Measurements from ENCODE around the gene CTCF.

The CTCF gene

DNA sequence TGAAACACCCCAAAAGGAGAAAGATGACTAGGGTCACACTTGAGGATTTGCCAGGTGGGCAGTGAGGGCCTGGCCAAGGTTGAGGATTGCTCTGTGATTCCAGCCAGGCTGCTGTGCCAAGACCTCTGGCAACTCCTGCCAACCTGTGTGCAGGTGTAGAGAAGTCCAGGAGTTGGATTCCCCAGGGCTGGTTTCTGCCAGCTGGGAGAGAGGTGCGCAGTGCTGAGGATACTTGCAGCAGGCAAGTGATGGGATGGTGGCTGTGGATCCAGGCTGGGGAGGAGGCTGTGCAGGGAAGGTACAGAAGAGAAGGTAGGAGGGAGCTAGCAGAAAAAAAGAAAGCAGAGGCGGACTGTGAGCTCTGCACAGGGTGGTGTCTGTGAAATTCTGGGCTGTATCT is 27.1 kb upstream of the CTCF start:
- DNase-seq: no peak

DNA sequence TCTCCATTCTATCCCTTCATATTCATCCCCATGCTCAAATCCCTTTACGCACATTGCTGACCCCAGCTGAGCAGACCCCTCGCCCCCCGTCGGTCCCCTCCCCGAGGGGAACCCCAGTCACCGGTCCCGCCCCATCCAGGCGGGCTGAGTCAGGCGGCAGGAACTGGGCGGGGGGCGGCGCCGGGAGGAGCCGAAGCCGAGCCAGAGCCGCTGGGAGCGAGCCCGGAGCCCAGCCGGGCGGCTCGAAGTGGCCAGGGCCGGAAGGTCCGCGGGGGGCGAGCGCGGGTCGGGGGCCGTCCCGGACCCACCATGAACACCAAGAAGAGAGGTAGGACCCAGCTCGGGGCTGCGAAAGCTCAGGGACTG is 25.1 kb upstream of the CTCF start:
- peak; percentile 67 for DNase-seq

DNA sequence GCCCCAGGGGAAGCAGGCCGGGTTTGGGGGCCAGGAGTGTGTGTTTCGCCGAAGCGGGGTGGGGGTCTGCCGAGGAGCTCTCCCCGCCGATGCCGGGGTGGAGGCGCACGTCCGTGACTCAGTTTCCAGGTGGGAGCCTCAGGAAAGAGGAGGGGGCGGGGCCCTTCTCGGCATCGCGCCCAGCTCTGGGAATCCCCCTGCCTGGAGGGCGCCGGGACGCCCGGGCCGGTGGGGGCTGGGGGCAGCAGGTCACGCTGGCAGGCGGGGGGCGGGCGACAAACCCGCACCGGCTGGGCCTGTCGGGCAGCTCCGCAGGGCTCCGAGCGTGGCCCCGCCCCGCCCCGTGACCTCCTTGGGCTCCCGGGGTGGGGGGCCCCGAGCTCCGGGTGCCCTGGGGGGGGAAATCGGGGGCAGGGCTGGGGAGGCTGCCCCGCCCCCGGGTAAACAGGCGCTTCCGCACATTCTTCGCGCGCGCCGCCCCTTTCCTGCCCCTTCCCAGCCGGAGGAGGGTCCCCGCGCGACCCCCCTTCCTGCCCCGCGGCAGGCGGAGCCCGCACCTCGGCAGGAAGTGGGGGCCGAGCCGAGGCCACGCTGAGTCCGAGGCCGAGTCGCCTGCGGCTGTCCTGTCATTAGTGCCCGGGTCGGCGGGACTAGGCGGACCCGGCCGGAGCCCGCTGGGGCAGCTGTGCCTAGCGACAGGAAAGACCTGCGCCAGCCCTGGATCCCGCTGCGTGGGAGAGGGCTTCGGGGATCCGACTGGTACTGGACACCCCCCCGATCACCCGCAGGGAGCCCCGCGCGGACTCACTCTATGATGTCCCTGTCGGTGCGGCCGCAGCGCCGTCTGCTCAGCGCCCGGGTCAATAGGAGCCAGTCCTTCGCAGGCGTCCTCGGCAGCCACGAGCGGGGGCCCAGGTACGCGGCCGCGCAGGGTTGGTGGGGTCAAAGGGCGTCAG is 24.4 kb upstream of the CTCF start:
- peak; percentile 75 for DNase-seq

DNA sequence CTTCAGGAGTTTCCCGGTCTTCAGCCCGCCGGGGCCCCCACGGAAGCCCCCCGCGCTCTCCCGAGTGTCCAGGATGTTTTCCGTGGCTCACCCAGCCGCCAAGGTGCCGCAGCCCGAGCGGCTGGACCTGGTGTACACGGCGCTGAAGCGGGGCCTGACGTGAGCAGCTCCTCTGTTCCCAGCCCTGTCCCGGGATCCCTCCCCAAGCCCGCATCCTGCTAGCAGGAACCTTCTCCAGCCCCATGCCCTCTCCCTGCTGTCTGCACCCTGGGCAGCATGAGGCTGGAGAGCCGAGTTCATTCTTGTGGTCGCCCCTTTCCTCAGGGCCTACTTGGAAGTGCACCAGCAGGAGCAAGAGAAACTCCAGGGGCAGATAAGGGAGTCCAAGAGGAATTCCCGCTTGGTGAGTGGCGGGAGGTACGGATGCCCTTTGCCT is 23.6 kb upstream of the CTCF start:
- DNase-seq: peak; percentile 18

DNA sequence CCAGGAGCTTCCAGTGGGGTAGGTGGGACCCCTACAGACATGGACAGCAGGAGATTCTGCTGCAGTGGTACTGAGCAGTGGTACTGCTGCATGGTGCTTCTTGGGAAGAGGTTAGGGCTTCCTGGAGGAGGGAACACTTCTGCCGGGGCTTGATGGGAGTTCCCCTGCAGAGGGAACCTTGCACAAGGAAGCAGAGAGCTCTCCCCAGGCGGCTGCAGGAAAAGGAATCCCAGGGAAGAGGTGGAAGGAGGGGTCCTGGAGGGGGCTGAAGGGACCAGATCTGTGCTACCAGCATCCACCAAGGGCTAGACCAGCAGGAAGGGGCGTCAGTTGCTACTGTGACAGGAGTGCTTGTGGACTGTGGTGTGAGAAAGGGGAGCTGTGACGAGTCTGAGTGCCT is 23.1 kb upstream of the CTCF start:
- no peak for DNase-seq

DNA sequence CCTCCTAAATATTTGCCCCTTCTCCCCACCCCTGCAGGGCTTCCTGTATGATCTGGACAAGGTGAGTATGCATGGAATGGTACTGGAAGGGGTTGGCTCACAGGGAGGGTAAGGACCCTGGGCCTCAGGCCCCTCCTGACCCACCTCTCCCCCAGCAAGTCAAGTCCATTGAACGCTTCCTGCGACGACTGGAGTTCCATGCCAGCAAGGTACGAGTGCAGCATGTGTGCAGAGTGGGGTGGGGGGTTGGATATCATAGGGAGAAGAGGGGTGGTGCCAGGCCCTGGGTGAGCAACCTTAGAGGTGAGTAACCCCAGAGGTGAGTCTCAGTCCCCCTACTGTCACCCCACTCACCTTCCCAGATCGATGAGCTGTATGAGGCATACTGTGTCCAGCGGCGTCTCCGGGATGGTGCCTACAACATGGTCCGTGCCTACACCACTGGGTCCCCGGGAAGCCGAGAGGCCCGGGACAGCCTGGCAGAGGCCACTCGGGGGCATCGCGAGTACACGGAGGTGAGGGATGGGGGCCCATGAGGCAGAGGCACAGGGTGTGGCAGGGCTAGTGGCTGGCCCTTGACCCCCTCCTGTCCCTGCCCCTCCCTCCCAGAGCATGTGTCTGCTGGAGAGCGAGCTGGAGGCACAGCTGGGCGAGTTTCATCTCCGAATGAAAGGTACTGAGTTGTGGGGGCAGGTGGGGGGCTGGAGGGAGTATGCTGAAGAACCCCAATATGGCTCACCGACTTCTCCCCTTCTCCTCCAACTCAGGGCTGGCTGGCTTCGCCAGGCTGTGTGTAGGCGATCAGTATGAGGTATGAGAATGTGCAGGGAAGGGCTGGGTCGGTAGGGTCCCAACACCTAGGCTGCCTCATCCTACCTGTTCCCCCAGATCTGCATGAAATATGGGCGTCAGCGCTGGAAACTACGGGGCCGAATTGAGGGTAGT is 22.4 kb upstream of the CTCF start:
- DNase-seq: no peak

DNA sequence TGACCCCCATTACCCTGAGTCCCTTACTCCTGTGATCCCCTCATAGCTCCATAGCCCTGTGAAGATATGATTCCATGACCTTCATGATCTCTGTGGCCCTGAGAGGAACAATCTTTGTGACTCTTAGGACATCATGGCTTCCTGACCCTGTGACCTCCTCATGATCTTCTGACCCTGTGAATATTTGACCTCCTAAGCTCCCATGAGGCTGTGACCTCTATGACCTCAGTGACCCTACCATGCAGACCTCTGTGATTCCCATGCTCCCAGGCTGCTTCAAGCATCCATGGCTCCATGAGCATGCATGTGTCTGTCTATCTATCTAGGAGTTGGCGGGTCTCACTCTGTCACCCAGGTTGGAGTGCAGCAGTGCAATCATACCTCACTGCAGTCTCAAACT is 21.6 kb upstream of the CTCF start:
- no peak for DNase-seq

DNA sequence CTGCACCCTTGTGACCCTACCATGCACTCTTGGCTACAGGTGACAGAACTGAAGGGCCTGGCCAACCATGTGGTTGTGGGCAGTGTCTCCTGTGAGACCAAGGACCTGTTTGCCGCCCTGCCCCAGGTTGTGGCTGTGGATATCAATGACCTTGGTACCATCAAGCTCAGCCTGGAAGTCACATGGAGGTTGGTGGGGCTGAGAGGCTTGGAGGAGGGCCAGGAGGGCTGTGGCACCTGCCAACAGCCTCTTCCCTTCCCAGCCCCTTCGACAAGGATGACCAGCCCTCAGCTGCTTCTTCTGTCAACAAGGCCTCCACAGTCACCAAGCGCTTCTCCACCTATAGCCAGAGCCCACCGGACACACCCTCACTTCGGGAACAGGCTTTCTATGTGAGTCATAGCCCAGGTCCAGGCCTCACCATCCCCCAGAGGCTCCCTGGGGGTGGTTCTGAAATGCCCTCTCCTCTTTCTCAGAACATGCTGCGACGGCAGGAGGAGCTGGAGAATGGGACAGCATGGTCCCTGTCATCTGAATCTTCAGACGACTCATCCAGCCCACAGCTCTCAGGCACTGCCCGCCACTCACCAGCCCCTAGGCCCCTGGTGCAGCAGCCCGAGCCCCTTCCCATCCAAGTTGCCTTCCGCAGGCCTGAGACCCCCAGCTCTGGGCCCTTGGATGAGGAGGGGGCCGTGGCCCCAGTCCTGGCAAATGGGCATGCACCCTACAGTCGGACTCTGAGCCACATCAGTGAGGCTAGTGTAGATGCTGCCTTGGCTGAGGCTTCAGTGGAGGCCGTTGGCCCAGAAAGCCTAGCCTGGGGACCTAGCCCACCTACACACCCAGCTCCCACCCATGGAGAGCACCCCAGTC is 20.7 kb upstream of the CTCF start:
- DNase-seq: no peak

DNA sequence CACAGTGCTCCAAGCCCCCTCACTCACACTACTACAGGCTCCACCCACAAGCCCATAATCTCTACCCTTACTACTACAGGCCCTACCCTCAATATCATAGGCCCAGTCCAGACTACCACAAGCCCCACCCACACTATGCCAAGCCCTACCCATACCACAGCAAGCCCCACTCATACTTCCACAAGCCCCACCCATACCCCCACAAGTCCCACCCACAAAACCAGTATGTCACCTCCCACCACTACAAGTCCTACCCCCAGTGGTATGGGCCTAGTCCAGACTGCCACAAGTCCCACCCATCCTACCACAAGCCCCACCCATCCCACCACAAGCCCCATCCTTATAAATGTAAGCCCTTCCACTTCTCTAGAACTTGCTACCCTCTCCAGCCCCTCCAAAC is 19.9 kb upstream of the CTCF start:
- DNase-seq: no peak

DNA sequence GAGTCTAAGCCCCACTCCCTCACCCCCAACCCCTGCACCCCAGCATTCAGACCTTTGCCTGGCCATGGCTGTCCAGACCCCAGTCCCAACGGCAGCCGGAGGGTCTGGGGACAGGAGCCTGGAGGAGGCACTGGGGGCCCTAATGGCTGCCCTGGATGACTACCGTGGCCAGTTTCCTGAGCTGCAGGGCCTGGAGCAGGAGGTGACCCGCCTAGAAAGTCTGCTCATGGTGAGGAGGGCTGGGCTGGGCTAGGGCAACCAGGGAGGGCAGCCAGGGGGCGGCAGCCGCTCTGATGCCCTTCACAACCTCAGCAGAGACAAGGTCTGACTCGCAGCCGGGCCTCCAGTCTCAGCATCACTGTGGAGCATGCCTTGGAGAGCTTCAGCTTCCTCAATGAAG is 19.3 kb upstream of the CTCF start:
- no peak for DNase-seq

DNA sequence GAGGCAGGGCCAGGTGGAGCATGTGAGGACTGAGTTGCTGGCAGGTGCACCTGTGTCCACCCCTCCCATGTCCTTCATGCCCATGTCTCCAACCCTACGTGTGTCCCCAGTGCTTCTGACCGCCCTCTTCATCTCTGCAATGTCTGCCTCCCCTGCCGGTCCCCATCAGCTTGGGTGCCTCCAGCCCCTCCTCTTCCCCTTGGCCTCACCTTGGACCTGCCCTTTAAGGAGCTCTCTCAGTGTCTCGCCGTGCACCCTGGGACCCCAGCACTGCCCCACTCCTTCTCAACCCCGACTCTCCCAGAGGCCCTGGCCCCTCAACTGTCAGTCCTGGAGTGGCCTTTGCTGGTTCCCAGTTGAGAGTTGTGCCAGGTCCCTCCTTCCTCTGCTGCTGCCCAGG is 18.7 kb upstream of the CTCF start:
- no peak for DNase-seq

DNA sequence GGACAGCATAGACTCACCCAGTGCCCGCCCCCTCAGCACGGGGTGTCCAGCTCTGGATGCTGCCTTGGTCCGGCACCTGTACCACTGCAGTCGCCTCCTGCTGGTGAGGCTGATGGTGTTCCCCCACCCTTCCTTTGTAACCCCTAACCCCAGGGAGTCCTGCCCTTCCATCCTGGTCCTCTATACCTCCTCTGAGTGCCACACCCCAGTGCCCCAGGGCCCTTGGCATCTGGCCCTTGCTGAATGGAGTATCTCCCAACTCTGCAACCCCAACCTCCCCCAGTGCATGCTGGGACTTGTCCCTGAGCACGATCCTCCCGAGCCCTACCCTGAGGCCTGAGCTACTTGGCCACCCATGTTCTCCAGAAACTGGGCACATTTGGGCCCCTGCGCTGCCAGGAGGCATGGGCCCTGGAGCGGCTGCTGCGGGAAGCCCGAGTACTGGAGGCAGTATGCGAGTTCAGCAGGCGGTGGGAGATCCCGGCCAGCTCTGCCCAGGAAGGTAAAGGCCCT is 17.9 kb upstream of the CTCF start:
- DNase-seq: no peak

DNA sequence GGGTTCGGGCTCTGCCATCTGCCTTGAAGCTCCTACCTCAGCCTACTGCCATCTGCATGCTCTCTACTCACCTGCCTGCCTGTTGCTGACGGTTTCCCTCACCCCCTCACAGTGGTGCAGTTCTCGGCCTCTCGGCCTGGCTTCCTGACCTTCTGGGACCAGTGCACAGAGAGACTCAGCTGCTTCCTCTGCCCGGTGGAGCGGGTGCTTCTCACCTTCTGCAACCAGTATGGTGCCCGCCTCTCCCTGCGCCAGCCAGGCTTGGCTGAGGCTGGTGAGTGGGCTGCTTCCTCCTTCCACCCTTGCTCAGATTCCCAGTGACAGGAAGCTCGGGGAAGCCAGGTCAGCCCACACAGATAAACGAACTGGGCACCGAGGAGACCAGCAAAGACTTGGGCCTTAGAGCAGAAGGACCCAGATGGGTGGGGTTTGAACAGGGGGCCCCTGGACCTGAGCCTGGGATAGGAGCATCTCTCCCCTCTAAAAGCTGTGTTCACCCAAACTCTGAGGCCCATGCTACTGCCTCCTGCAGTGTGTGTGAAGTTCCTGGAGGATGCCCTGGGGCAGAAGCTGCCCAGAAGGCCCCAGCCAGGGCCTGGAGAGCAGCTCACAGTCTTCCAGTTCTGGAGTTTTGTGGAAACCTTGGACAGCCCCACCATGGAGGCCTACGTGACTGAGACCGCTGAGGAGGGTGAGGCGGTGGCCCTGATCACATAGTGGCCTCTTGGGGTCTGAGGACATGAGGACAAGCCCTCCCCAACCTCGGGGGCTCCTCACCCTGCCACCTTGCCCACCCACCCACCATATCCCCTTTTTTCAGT is 17.3 kb upstream of the CTCF start:
- no peak for DNase-seq

DNA sequence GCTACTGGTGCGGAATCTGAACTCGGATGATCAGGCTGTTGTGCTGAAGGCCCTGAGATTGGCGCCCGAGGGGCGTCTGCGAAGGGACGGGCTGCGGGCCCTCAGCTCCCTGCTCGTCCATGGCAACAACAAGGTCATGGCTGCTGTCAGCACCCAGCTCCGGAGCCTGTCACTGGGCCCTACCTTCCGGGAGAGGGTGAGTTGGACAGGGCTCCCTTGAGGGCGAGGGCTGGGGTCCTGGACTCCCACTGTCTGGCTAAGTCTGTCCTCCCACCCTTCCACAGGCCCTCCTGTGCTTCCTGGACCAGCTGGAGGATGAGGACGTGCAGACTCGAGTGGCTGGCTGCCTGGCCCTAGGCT is 16.7 kb upstream of the CTCF start:
- no peak for DNase-seq

DNA sequence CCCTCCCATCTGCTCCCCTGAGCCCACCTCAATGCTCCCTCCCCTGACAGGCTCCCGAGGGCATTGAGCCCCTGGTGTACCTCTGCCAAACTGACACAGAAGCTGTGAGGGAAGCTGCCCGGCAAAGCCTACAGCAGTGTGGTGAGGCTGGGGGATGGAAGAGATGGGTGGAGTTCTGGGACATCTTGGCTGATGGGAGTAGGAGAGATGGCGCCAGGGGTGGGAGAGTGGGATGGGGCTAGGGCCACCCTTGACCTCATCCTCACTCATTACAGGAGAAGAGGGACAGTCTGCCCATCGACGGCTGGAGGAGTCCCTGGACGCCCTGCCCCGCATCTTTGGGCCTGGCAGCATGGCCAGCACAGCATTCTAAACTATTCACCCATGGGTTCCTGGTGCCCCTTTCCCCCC is 16.2 kb upstream of the CTCF start:
- no peak for DNase-seq

DNA sequence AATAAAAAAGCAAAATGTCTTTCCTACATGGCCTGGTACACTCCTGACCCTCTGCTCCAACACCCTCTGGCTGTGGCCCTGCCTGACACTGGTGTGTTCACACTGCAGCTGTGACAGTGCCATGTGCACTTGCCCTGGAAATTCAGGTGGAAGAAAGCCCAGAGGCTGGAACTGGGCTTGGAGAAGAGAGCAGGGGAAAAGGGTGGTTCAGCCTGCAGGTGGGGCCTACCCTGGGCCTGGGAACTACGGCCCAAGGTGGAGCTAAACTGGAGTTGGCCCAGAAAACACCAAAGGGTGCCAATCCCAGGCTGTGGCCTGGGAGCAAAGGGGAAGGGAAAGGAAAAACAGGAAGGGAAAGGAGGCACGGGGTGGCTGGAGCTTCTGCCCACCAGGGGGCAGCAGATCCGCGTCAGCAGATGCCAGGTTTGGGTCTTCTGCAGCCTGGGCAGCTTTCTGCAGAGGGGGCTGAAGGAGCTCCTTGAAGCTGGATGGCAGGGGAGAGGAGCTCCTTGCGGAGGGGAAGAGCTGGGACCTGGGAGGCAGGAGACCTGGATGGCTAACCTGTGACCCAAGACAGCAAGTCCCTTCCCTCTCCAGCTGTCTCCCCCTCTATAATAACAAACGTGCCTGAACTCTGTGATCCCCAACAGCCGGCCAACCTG is 15.4 kb upstream of the CTCF start:
- peak; percentile 83 for DNase-seq

DNA sequence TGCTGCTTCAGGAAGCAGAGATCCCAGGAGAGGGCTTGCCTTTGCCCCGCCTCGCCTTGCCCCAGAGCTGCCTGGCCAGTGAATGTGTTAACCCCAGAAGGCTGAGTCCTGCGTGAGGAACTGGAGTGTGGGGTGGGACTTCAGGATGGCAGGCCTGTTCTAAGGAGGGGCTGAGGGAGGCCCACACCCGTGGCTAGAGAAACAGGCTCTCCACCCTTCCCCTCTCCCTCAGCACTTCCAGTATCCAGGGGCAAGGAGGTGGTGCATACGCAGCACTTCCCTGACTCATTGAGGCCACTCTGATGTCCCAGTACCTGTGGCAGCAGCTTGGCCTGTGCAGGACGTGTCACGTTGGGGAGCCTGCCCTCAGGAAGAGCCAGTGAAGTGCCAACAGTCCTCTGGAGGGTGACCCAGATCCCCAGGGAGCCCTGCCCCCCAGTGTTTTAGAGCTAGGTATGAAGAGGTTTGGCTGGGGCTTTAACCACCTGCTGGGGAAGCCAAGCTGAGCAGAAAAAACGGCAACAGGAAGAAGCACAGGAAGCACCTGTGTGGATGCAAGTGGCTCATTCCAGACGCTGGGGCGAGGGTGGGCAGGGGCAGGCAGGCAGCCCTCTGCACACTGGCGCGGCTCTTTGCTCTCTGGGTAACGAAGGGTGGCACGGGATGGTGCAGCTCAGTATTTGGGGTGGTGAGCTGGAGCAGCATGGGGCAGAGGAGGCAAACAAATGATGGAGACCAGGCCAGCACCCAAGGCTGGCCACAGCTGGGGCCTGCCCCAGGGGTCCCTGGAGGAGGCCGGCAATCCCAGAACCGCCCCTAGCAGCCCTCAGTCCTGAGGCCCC is 14.7 kb upstream of the CTCF start:
- DNase-seq: no peak

DNA sequence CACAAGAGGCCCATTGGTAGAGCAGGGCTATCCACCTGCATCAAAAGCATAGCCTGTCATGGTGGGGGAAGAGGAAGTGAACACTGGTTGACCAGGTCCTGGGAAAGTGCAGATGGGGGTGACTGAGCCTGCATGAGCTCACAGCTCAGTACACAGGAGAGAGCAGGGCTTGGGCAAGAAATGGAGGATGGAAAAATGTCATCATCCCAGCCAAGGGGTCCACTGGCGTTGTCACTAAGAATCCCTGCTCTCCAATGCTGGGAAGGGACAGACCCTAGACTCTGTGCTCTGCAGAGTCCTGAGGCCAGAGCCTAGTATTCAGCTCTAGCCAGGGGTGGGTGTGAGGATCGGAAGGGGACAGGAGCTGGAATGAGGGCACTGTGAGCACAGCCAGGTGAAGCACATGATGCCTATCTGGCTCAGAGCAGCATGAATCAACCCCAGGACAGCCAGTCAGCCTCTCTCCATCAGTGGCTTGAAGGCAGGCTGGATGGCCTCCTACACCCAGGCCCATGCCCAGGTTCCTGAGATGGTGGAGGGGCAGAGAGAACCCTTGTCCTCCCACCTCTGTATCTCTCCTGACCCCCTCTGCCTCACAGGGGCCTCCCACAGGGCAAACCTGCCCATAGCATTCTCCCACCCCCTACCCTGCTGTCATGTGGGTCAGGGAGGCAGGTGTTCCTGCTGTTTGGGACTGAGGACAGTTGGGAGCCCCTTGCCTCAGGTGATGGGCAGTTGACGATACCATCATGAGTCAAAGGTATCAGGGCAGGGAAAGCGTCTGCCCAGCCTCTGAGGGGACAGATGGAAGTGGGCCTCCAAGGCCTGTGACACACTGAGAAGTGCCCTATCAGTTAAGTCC is 13.8 kb upstream of the CTCF start:
- DNase-seq: no peak

DNA sequence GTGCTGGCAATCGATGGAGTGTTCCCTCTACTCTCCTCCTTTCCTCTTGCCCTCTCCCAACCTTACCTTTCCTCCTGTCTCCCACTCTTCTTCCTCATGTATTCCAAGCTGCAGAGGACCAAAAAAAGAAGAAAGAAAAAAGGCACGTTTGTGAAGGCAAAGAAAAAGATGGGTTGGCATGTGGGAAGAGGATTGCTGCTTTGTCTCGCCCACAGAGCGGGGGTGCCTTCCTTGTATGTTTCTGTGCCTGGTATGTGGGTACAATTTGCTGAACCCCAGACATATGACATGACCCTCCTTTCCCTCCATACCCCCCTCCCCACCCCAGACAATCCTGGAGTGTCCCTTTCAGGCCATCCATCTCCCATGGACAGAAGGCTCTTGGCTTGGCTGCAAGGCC is 13.1 kb upstream of the CTCF start:
- DNase-seq: no peak

All from eye (tissue), 1 donor.